ENCODE measurements around the gene NDUFV1.

- TF ChIP-seq, protein P1, sequence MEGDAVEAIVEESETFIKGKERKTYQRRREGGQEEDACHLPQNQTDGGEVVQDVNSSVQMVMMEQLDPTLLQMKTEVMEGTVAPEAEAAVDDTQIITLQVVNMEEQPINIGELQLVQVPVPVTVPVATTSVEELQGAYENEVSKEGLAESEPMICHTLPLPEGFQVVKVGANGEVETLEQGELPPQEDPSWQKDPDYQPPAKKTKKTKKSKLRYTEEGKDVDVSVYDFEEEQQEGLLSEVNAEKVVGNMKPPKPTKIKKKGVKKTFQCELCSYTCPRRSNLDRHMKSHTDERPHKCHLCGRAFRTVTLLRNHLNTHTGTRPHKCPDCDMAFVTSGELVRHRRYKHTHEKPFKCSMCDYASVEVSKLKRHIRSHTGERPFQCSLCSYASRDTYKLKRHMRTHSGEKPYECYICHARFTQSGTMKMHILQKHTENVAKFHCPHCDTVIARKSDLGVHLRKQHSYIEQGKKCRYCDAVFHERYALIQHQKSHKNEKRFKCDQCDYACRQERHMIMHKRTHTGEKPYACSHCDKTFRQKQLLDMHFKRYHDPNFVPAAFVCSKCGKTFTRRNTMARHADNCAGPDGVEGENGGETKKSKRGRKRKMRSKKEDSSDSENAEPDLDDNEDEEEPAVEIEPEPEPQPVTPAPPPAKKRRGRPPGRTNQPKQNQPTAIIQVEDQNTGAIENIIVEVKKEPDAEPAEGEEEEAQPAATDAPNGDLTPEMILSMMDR (IDR thresholded peaks at IDR 0.05; ENCODE audit: borderline replicate concordance, extremely low read depth, low read length, poor library complexity, severe bottlenecking): peak; percentile 80
- no peak for TF ChIP-seq EZH2 (IDR thresholded peaks at IDR 0.05; ENCODE audit: borderline replicate concordance, low read depth, low read length, severe bottlenecking)
Measured at GRCh38 chr11:67648140-67648795, 41.5 kb downstream of the NDUFV1 start.

Data from DND-41 (cell line).